SK-N-SH treated with all-trans-retinoic acid at 6 μM for 48 hours (cell line): ENCODE data around the gene CNTNAP2.

ENCODE experiments used
- GLIS3 ChIP-seq: fragments of 250-450 bp; sonication (Bioruptor Pico); IDR thresholded peaks from 2 replicates; pipeline ENCODE4 v1.5.0; 2020; ENCODE audit warnings: mild to moderate bottlenecking, moderate library complexity
- TOX ChIP-seq: fragments of 250-450 bp; sonication (Bioruptor Pico); IDR thresholded peaks from 2 replicates; pipeline ENCODE4 v1.8.0; 2021; ENCODE audit warnings: mild to moderate bottlenecking, moderate library complexity, borderline replicate concordance
- TSHZ2 ChIP-seq: fragments of 250-450 bp; sonication (Bioruptor Pico); IDR thresholded peaks from 2 replicates; pipeline ENCODE4 v1.5.0; 2020; ENCODE audit warnings: mild to moderate bottlenecking, moderate library complexity

GRCh38 chr7:147824671-147825070, 1708.1 kb downstream of the CNTNAP2 start:
- TF ChIP-seq GLIS3 (CRISPR knock-in tag) (no peak), TOX (CRISPR knock-in tag) (no peak), TSHZ2 (no peak)
